GM12891 (cell line): Measurements from ENCODE around the gene ARMH2.
A peak's percentile ranks its signal among the peaks of the same experiment; 100 is the strongest.

Experiments
- PAX5 ChIP-seq: IDR thresholded peaks from 2 replicates; pipeline ENCODE4 v1.6.1; 2011; ENCODE audit warnings: low read length, moderate library complexity, mild to moderate bottlenecking; ENCODE audit not compliant: insufficient read depth, severe bottlenecking
- POLR2A ChIP-seq: IDR thresholded peaks from 2 replicates; pipeline ENCODE4 v1.6.1; 2011; ENCODE audit warnings: low read depth, low read length, control low read depth
- POLR2AphosphoS5 ChIP-seq: IDR thresholded peaks from 2 replicates; pipeline ENCODE4 v1.6.1; 2011; ENCODE audit warnings: low read depth, low read length, control low read depth
- POU2F2 ChIP-seq: IDR thresholded peaks from 2 replicates; pipeline ENCODE4 v1.6.1; 2011; ENCODE audit warnings: low read depth, mild to moderate bottlenecking, control low read depth, low read length, moderate library complexity
- SPI1 ChIP-seq: IDR thresholded peaks from 2 replicates; pipeline ENCODE4 v1.6.1; 2011; ENCODE audit warnings: low read depth, low read length, control low read depth
- TAF1 ChIP-seq: IDR thresholded peaks from 2 replicates; pipeline ENCODE4 v1.6.1; 2011; ENCODE audit warnings: low read depth, low read length, control low read depth

- peak; percentile 93 for TF ChIP-seq POLR2A
- peak; percentile 84 for TF ChIP-seq TAF1
- TF ChIP-seq POU2F2: peak; percentile 49
- TF ChIP-seq SPI1: no peak
- TF ChIP-seq POLR2AphosphoS5: peak; percentile 92
- no peak for TF ChIP-seq PAX5
Measured at GRCh38 chr6:24774696-24775519, 23.8 kb downstream of the ARMH2 start, which contains the start of gene GMNN.
